ENCODE results near the gene PIWIL4. TPM values are rescaled to one million over a fixed set of nuclear protein-coding genes. Genes with fewer than 3 reads are reported as not detected.
A peak's percentile ranks its signal among the peaks of the same experiment; 100 is the strongest.

Gene PIWIL4
- polyA plus RNA-seq, 1 of the 3 experiments (the other 2 are of a cell fraction): 1.7 TPM

DNA sequence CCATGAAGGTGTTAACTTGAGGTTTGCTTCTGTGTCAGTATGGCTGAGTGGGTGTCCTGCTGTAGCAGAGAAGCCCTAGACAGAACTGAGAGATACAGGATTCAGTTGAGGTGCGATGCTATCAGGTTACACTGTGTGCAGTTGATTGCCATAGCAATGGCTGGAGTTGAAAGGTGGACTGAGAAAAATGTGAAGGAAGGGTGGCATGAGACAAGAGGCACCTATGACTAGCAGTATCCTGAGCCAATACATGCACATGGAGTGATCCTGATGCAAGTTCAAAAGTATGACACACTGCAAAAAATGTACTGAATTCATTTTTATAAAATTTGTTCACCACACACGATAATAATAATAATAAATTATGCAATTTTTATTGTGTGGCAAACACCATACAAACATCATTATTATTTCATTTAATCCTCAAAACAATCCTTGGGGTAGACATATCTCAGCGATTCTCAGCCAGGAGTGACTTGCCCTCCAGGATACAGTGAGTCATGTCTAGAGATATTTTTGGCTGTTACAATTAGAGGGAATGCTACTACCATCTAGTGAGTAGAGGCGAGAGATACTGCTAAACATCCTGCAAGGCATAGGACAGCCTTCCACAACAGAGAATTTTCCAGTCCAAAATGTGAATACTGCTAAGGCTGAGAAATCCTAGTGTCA lies 3.9 kb upstream of the PIWIL4 start:
- TF ChIP-seq JUND (IDR thresholded peaks at IDR 0.05) (peak; percentile 53), SMC3 (IDR thresholded peaks at IDR 0.05; ENCODE audit: low read depth, low read length) (peak; percentile 10; the same call in 1 of the 2 replicates), RAD21 (IDR thresholded peaks at IDR 0.05; ENCODE audit: low read length) (peak; percentile 44), FOSL2 (IDR thresholded peaks at IDR 0.05; ENCODE audit: borderline replicate concordance, low read depth) (peak; percentile 73), GATA2 (CRISPR knock-in tag; IDR thresholded peaks at IDR 0.05) (no peak), POLR2AphosphoS5 (IDR thresholded peaks at IDR 0.05; ENCODE audit: low read depth, low read length) (no peak), MEF2A (IDR thresholded peaks at IDR 0.05; ENCODE audit: borderline replicate concordance, low read depth) (peak; percentile 61; the same call in 1 of the 2 replicates)
- TF ChIP-seq, protein P1, sequence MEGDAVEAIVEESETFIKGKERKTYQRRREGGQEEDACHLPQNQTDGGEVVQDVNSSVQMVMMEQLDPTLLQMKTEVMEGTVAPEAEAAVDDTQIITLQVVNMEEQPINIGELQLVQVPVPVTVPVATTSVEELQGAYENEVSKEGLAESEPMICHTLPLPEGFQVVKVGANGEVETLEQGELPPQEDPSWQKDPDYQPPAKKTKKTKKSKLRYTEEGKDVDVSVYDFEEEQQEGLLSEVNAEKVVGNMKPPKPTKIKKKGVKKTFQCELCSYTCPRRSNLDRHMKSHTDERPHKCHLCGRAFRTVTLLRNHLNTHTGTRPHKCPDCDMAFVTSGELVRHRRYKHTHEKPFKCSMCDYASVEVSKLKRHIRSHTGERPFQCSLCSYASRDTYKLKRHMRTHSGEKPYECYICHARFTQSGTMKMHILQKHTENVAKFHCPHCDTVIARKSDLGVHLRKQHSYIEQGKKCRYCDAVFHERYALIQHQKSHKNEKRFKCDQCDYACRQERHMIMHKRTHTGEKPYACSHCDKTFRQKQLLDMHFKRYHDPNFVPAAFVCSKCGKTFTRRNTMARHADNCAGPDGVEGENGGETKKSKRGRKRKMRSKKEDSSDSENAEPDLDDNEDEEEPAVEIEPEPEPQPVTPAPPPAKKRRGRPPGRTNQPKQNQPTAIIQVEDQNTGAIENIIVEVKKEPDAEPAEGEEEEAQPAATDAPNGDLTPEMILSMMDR (IDR thresholded peaks at IDR 0.05): peak; percentile 60
- TF ChIP-seq, protein P2, sequence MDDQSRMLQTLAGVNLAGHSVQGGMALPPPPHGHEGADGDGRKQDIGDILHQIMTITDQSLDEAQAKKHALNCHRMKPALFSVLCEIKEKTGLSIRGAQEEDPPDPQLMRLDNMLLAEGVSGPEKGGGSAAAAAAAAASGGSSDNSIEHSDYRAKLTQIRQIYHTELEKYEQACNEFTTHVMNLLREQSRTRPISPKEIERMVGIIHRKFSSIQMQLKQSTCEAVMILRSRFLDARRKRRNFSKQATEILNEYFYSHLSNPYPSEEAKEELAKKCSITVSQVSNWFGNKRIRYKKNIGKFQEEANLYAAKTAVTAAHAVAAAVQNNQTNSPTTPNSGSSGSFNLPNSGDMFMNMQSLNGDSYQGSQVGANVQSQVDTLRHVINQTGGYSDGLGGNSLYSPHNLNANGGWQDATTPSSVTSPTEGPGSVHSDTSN (IDR thresholded peaks at IDR 0.05): no peak
- Histone ChIP-seq H3F3A (replicated peaks; ENCODE audit: insufficient read depth) (peaks cover 6% of the 10 kb centered on the region), H3K9me2 (no peaks in the 10 kb centered on the region), H2AFZ (ENCODE audit: low read depth) (peak overlapping the region; percentile 60; the same call in 1 of the 2 replicates), H4K20me1 (ENCODE audit: insufficient read depth) (no peaks in the 10 kb centered on the region), H3K79me2 (ENCODE audit: insufficient read depth) (no peaks in the 10 kb centered on the region), H3K27me3 (ENCODE audit: insufficient read depth) (no peaks in the 10 kb centered on the region), H3K4me3 (ENCODE audit: low read depth in 2 of 2, low read length in 1 of 2) (no peak overlapping the region), H3K36me3 (replicated peaks in 1 of 2; ENCODE audit: control insufficient read depth in 1 of 2, insufficient read depth in 2 of 2, low read length in 1 of 2) (no peaks in the 10 kb centered on the region), H3K27ac (ENCODE audit: low read depth in 2 of 2, low read length in 1 of 2) (peak overlapping the region in 1 of 2 experiments; percentile 67; a peak in 2 of 4 replicates), H3K9me3 (no peaks in the 10 kb centered on the region), H3K4me1 (ENCODE audit: control insufficient read depth in 1 of 2, insufficient read depth in 2 of 2, low read depth in 1 of 2, low read length in 1 of 2) (peaks cover 0 to 24% of the 10 kb centered on the region in 2 experiments; a peak in 3 of 4 replicates), H3K4me2 (peak overlapping the region; percentile 26; the same call in 1 of the 2 replicates), H3K9ac (peak overlapping the region; percentile 22; the same call in 1 of the 2 replicates)
- POLR2A ChIA-PET: no interaction called here
- DNase-seq: no peak
- WGBS (ENCODE audit: low lambda C conversion rate): 47% methylated on average over 4 of the region's 4 CpGs
- CTCF ChIA-PET: no interaction called here

DNA sequence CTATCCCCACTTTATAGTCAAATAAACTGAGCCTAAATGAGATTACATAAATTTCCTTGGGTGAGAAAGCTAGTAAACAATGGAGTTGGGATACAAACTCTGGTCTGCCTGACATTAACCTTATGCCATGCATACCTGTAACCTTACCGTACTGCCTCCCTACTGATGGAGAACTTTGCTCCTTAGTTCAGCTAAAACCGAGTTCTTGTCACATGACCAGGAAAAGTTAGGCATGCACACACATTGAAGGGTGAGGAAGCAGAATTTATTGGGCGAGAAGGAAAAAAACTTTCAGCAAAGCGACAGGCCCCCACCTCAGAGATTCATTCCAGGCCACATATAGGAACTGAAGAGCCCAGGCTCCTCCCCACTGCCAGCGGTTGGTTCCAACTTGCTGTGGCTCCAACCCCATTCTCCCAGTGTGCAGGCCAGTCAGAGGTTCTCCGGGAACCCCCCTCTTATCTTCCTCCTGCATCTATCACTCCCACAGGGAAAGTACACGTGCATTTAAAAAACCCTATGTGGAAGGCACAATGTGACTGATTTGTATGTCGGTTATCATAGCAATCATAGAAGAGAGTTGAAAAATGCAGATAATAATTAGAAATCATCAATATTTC lies 3.2 kb upstream of the PIWIL4 start:
- CTCF ChIA-PET: no interaction called here
- peak overlapping the region in 1 of 2 experiments; percentile 67; a peak in 2 of 4 replicates for H3K27ac ChIP-seq (ENCODE audit: low read depth in 2 of 2, low read length in 1 of 2)
- TF ChIP-seq CHD2 (IDR thresholded peaks at IDR 0.05; ENCODE audit: low read length, partially characterized antibody): no peak
- TF ChIP-seq TCF12 (IDR thresholded peaks at IDR 0.05): no peak
- TF ChIP-seq TAF1 (IDR thresholded peaks at IDR 0.05; ENCODE audit: borderline replicate concordance, low read depth, low read length): no peak
- TF ChIP-seq FOXM1 (IDR thresholded peaks at IDR 0.05; ENCODE audit: low read depth): no peak
- no peak for TF ChIP-seq RXRA (IDR thresholded peaks at IDR 0.05; ENCODE audit: borderline replicate concordance, low read depth)
- TF ChIP-seq GATA2 (CRISPR knock-in tag; IDR thresholded peaks at IDR 0.05): no peak
- no peak for TF ChIP-seq FOXJ3 (CRISPR knock-in tag; IDR thresholded peaks at IDR 0.05)
- no peak for TF ChIP-seq RFX5 (IDR thresholded peaks at IDR 0.05; ENCODE audit: low read length)
- no peak for TF ChIP-seq TEAD4 (IDR thresholded peaks at IDR 0.05; ENCODE audit: borderline replicate concordance, insufficient read depth)
- no peak for TF ChIP-seq NFIC (IDR thresholded peaks at IDR 0.05; ENCODE audit: borderline replicate concordance)
- TF ChIP-seq SIN3A (IDR thresholded peaks at IDR 0.05; ENCODE audit: borderline replicate concordance, low read depth, low read length): no peak
- TF ChIP-seq, protein P3, sequence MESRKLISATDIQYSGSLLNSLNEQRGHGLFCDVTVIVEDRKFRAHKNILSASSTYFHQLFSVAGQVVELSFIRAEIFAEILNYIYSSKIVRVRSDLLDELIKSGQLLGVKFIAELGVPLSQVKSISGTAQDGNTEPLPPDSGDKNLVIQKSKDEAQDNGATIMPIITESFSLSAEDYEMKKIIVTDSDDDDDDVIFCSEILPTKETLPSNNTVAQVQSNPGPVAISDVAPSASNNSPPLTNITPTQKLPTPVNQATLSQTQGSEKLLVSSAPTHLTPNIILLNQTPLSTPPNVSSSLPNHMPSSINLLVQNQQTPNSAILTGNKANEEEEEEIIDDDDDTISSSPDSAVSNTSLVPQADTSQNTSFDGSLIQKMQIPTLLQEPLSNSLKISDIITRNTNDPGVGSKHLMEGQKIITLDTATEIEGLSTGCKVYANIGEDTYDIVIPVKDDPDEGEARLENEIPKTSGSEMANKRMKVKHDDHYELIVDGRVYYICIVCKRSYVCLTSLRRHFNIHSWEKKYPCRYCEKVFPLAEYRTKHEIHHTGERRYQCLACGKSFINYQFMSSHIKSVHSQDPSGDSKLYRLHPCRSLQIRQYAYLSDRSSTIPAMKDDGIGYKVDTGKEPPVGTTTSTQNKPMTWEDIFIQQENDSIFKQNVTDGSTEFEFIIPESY (IDR thresholded peaks at IDR 0.05; ENCODE audit: borderline replicate concordance, low read depth): no peak
- no peak for TF ChIP-seq JUND (IDR thresholded peaks at IDR 0.05)
- TF ChIP-seq, protein P4, sequence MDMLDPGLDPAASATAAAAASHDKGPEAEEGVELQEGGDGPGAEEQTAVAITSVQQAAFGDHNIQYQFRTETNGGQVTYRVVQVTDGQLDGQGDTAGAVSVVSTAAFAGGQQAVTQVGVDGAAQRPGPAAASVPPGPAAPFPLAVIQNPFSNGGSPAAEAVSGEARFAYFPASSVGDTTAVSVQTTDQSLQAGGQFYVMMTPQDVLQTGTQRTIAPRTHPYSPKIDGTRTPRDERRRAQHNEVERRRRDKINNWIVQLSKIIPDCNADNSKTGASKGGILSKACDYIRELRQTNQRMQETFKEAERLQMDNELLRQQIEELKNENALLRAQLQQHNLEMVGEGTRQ (IDR thresholded peaks at IDR 0.05; ENCODE audit: borderline replicate concordance, low read depth, low read length): no peak

More for the DNA sequence above, 3.2 kb upstream of the PIWIL4 start:
- Histone ChIP-seq H3K4me1 (ENCODE audit: control insufficient read depth in 1 of 2, insufficient read depth in 2 of 2, low read depth in 1 of 2, low read length in 1 of 2) (peaks cover 0 to 17% of the 10 kb centered on the region in 2 experiments; a peak in 3 of 4 replicates), H3K4me3 (ENCODE audit: low read depth in 2 of 2, low read length in 1 of 2) (no peak overlapping the region), H3K4me2 (0 out of 2 replicates have a peak overlapping the region, but pooled peaks have one; percentile 26), H2AFZ (ENCODE audit: low read depth) (peak overlapping the region; percentile 60; the same call in 1 of the 2 replicates), H3K9me3 (no peaks in the 10 kb centered on the region), H3K9ac (peak overlapping the region; percentile 10; the same call in 1 of the 2 replicates), H3F3A (replicated peaks; ENCODE audit: insufficient read depth) (peaks cover 4% of the 10 kb centered on the region), H3K9me2 (no peaks in the 10 kb centered on the region), H4K20me1 (ENCODE audit: insufficient read depth) (no peaks in the 10 kb centered on the region), H3K36me3 (replicated peaks in 1 of 2; ENCODE audit: control insufficient read depth in 1 of 2, insufficient read depth in 2 of 2, low read length in 1 of 2) (no peaks in the 10 kb centered on the region), H3K79me2 (ENCODE audit: insufficient read depth) (no peaks in the 10 kb centered on the region), H3K27me3 (ENCODE audit: insufficient read depth) (no peaks in the 10 kb centered on the region)
- WGBS (ENCODE audit: low lambda C conversion rate): 77% methylated on average over 8 of the region's 8 CpGs
- DNase-seq: no peak
- POLR2A ChIA-PET: no interaction called here

Data from SK-N-SH (cell line).